Prostate gland (tissue), 2 donors: Measurements from ENCODE around the gene PRF1. TPM values are rescaled to one million over a fixed set of nuclear protein-coding genes. Genes with fewer than 3 reads are reported as not detected.

Source experiments
- DNase-seq: peaks from one replicate; pipeline ENCODE4 v3.0.0-alpha.2; 2019; ENCODE audit warnings: low spot score
- H3K27ac ChIP-seq, 2 donors: fragments of 200-600 bp; sonication (generic); 2 replicates each; pipeline ENCODE4 v1.5.1; 2017 to 2019
- H3K27me3 ChIP-seq: fragments of 200-600 bp; sonication (generic); replicated peaks from 2 replicates; pipeline ENCODE4 v1.5.1; 2019; ENCODE audit not compliant: insufficient read depth
- H3K36me3 ChIP-seq, 2 donors: fragments of 200-600 bp; sonication (generic); 1 replicate in 1 of 2; 2 replicates in 1 of 2; pipeline versions ENCODE4 v1.5.1 to v1.8.1; 2017 to 2019
- H3K4me1 ChIP-seq: fragments of 200-600 bp; sonication (generic); replicated peaks from 2 replicates; pipeline ENCODE4 v1.5.1; 2019
- H3K4me3 ChIP-seq, 2 donors: fragments of 200-600 bp; sonication (generic); 2 replicates each; pipeline ENCODE4 v1.5.1; 2017 to 2019
- H3K9me3 ChIP-seq: fragments of 200-600 bp; sonication (generic); 2 replicates; pipeline ENCODE4 v1.5.1; 2017
- POLR2A ChIP-seq: fragments of 450-650 bp; IDR thresholded peaks from one replicate; pipeline ENCODE4 v1.6.1; 2016; ENCODE audit warnings: antibody characterized with exemption, mild to moderate bottlenecking
- POLR2AphosphoS5 ChIP-seq: sonication (generic); formaldehyde crosslinking; IDR thresholded peaks from one replicate; pipeline ENCODE4 v1.6.1; 2017; ENCODE audit warnings: antibody characterized with exemption
- WGBS: methylation state at CpG from one replicate; pipeline ENCODE4 v1.1.5; 2018; 5-methylcytosine and 5-hydroxymethylcytosine counted together
- intact Hi-C: fragments of 100-400 bp; cut with DNase I; formaldehyde crosslinking; loops from one replicate; pipeline ENCODE4 v1.14.2; 2022
- total RNA-seq, 2 donors: library from RNA; depleted of rRNA; stranded (reverse); fragments of >200 nt; gene quantifications; one replicate each; pipeline ENCODE4 v1.1.0, GENCODE V29; 2016
- TF ChIP-seq, protein P1 (sequence below), 4 experiments: fragments of 200-600 bp in 2 of 4; fragments of 450-650 bp in 2 of 4; sonication (generic) in 2 of 4; IDR thresholded peaks; 1 replicate in 3 of 4; 2 replicates in 1 of 4; pipeline ENCODE4 v1.5.1; 2016 to 2019; ENCODE audit warnings: antibody characterized with exemption in 4 of 4, mild to moderate bottlenecking in 2 of 4, moderate library complexity in 2 of 4

The PRF1 gene
- total RNA-seq, 2 donors from 2014 or later = 0.32 to 2.3 TPM

DNA sequence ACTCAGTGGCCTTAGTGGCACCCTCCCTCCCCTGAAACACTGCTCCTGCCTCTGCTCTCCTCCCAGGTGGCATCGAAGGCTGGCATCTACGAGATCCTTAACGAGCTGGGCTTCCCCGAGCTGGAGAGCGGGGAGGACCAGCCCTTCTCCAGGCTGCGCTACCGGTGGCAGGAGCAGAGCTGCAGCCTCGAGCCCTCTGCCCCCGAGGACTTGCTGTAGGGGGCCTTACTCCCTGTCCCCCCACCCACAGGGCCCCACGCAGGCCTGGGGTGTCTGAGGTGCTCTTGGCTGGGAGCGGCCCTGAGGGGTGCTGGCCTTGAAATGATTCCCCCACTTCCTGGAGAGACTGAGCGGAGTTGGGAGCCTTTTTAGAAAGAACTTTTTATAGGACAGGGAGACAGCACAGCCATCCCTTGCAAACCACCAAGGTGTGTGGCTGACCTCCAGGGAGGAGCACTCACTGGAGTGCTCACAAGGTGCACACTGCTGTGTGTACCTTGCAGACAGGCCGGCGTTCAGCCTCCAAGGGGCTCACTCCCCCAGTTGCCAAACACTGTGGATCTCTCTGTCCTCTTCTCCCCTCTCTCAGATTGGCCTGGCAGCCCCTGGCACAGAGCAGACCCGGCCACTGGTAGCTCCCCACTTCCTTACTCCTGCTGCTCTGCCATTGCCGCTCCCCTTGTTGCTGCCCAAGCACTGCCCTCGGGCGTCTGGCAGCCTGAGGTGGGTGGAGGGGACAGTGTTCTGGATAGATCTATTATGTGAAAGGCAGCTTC is 35.8 kb downstream of the PRF1 start:
- H3K4me3 ChIP-seq = no peak overlapping the region
- TF ChIP-seq POLR2A = no peak
- TF ChIP-seq, protein P1, sequence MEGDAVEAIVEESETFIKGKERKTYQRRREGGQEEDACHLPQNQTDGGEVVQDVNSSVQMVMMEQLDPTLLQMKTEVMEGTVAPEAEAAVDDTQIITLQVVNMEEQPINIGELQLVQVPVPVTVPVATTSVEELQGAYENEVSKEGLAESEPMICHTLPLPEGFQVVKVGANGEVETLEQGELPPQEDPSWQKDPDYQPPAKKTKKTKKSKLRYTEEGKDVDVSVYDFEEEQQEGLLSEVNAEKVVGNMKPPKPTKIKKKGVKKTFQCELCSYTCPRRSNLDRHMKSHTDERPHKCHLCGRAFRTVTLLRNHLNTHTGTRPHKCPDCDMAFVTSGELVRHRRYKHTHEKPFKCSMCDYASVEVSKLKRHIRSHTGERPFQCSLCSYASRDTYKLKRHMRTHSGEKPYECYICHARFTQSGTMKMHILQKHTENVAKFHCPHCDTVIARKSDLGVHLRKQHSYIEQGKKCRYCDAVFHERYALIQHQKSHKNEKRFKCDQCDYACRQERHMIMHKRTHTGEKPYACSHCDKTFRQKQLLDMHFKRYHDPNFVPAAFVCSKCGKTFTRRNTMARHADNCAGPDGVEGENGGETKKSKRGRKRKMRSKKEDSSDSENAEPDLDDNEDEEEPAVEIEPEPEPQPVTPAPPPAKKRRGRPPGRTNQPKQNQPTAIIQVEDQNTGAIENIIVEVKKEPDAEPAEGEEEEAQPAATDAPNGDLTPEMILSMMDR (IDR thresholded peaks at IDR 0.05) = no peak
- TF ChIP-seq POLR2AphosphoS5 = no peak
- DNase-seq = no peak

DNA sequence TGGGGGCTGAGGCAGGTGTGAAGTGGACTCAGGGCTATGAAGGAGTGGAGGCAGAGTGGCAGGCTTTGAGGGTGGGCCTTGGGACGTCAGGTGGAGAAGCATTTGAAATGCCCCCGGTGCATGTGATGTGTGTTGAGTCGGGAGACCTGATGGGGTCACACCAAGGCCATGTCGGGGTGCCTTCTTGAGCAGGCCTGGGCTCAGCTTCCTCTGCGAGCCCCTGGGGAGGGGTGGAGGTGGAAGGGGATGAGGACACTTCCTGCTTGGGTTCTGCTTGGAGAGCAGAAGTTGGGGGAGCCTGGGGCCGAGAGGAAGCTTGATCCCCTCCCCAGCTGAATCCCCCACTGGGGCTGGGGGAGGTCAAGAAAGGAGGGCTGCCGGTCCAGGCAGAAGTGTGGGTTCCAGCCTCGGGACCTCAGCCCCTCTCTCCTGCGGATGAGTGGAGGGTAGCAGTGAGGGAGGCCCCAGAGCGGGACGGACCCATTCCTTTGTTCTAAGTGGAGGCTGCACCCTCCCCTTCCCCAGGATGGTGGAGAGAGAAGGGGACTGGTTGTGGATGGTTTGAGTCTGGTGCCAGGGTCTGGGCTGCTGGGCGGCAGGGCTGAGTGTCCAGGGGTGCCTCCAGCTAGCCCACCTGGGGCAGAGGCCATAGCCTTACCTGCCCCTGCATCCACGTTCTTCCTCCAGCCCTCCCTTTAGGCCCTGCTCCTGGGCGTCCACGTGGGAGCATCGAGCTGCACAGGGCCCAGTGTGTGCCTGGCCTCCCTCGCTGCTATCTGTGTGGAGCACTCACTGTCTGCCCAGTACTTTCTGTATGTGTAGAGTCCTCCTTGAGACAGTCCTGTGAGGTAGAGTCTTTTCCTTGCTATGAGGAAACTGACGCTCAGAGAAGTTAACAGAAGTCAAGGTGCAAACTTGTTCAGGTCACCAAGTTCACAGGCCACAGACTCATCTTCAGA is 36.7 kb downstream of the PRF1 start:
- intact Hi-C loops = no loop called here
- no peak overlapping the region for H3K27ac ChIP-seq
- H3K9me3 ChIP-seq = no peaks in the 10 kb centered on the region
- no peak for DNase-seq
- no peak overlapping the region for H3K4me3 ChIP-seq
- no peaks in the 10 kb centered on the region for H3K27me3 ChIP-seq
- TF ChIP-seq, protein P1 (IDR thresholded peaks at IDR 0.05) = no peak
- TF ChIP-seq POLR2AphosphoS5 = no peak
- no peak for TF ChIP-seq POLR2A
- H3K4me1 ChIP-seq = no peaks in the 10 kb centered on the region
- 79% methylated on average over 18 of the region's 18 CpGs for WGBS
- H3K36me3 ChIP-seq = no peaks in the 10 kb centered on the region

More for the DNA sequence above, 35.8 kb downstream of the PRF1 start:
- intact Hi-C loops = no loop called here
- no peaks in the 10 kb centered on the region for H3K4me1 ChIP-seq
- no peaks in the 10 kb centered on the region for H3K9me3 ChIP-seq
- H3K27ac ChIP-seq = no peak overlapping the region
- H3K27me3 ChIP-seq = no peaks in the 10 kb centered on the region
- no peaks in the 10 kb centered on the region for H3K36me3 ChIP-seq
- WGBS = 81% methylated on average over 17 of the region's 18 CpGs

DNA sequence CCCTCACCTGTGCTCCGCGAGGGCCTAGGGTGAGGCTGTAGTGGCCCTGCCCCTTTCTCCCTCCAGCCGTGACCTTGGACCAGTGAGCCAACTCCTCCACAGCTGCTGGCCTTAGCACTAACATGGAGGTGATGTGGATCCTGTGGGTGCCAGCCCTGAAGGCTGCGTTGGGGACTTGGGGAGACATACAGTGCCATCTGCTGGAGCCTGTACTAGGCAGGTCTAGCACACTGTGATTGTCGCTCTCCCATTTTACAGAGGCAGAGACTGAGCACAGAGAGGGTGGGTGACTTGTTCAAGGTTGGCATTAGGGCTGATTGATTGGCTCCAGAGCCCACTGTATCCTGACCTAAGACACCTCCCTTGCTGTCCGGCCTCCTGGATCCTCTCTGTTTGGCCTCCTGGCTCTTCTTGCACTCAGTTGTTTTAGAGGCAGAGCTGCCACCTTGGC is 37.6 kb downstream of the PRF1 start:
- Histone ChIP-seq H3K4me3 (no peak overlapping the region), H3K27ac (no peak overlapping the region), H3K4me1 (no peaks in the 10 kb centered on the region), H3K27me3 (no peaks in the 10 kb centered on the region), H3K9me3 (no peaks in the 10 kb centered on the region), H3K36me3 (no peaks in the 10 kb centered on the region)
- TF ChIP-seq, protein P1 (IDR thresholded peaks at IDR 0.05) = no peak
- TF ChIP-seq POLR2A (no peak), POLR2AphosphoS5 (no peak)
- DNase-seq = no peak
- WGBS = 89% methylated on average over 6 of the region's 6 CpGs
- intact Hi-C loops = no loop called here

DNA sequence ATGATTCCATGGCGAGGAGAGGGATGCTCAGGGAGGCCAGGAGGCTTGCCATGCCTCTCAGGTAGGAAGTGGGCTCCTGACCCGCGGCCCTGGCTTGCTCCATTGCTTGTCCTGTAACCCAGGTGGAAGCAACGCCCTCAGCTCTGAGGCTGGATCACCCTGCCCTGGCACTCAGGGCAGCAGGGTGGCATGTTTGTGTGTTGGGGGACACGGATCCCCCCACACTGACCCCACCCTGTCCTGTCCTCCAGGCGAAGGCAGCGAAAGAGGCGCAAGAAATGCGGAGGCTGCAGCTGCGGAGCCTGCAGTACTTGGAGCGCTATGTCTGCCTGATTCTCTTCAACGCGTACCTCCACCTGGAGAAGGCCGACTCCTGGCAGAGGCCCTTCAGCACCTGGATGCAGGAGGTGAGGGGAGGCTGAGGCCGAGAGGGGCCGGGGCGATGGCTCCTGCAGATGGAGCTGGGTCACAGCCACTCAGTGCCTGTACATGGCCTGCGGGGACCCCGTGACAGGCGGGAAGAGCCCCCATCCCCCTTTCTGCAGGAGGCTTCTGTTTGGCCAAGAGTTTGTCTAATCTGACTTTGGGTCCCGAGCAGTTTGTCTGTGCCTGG is 38.3 kb downstream of the PRF1 start:
- intact Hi-C loops = no loop called here
- WGBS = 95% methylated on average over 21 of the region's 21 CpGs
- Histone ChIP-seq H3K4me3 (no peak overlapping the region), H3K27me3 (no peaks in the 10 kb centered on the region), H3K36me3 (no peaks in the 10 kb centered on the region), H3K27ac (no peak overlapping the region), H3K4me1 (no peaks in the 10 kb centered on the region), H3K9me3 (no peaks in the 10 kb centered on the region)
- DNase-seq = no peak
- TF ChIP-seq, protein P1 (IDR thresholded peaks at IDR 0.05) = no peak
